Stimulated activated CD8-positive, alpha-beta memory T cell treated with anti-CD3 and anti-CD28 coated beads, Interleukin-4, amount 100 ng/mL, for 1 hour (primary cell): ENCODE results near the gene SNX25.
"Not testable (repeated sequence)": the region's sequence is repeated elsewhere in the genome, so short reads cannot be mapped to it uniquely, and the experiment has no call there.

Source experiments
- DNase-seq, 2 donors: peaks; one replicate each; pipeline ENCODE4 v3.0.0-alpha.2; 2020; ENCODE audit warnings: low read depth in 2 of 2, low spot score in 1 of 2

Gene SNX25

DNA sequence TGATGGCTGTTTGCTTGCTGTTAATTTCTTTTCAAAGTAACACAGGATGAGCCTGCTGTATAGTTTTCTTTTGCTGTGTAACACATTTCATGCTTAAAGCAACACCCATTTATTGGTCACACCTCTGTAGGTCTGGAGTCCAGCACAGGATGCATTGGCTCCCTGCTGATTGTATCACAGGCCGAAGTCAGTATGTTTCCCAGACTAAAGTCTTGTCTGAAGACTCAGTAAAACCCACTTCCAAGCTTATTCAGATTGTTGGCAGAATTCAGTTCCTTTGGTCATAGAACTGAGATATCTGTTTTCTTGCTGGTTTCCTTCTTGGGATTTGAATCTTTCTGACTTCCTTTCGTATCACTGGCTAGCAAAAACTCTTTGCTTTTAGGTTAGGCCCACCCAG lies 132.0 kb downstream of the SNX25 start:
- DNase-seq: no peak

DNA sequence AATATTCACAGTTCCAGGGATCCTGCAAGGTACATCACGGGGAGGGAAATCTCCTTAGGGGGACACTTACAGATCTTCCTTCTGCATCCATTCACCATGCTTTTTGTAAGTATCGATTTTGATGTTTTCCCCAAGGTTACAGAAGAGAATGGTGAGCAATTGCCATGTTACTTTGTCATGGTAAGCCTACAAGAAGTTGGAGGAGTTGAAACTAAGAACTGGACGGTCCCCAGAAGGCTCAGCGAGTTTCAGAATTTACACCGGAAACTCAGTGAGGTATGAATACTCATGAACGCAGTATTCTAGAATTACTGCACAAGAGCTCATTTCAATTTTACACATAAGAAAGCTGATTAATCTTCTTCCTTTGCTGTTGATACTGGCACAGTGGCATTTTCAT lies 132.4 kb downstream of the SNX25 start:
- DNase-seq: no peak

GRCh38 chr4:185343726-185344581 lies 134.6 kb downstream of the SNX25 start:
- DNase-seq: no peak

- DNase-seq: no peak
Observed at GRCh38 chr4:185344743-185345538, 135.5 kb downstream of the SNX25 start.

DNA sequence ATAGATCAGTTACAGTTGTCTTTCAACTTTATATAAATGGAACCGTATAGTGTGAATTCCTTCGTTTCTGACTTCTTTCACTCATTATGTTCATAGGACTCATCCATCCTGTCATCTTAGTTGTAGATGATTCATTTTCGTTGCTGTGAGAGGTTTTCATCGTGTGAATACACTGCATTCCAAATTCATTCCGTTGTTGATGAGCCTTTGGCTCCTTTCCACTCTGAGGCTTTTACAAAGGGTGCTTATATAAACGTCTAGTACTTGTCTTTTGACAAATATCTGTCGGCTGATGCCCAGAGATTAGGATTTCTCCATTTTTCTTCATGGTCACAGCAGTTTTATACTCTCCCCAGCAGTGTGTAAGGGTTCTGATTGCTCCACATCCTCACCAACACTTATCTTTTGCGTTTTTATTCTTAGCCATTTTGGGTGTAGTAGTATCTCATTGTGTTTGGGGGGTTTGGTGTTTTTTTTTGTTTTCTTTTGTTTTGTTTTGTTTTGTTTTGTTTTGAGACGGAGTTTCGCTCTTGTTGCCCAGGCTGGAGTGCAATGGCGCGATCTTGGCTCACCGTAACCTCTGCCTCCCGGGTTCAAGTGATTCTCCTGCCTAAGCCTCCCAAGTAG lies 137.7 kb downstream of the SNX25 start:
- no peak for DNase-seq

GRCh38 chr4:185351691-185352090 lies 142.3 kb downstream of the SNX25 start:
- DNase-seq: no peak

- DNase-seq: no peak
Observed at GRCh38 chr4:185352202-185352601, 142.8 kb downstream of the SNX25 start.

DNA sequence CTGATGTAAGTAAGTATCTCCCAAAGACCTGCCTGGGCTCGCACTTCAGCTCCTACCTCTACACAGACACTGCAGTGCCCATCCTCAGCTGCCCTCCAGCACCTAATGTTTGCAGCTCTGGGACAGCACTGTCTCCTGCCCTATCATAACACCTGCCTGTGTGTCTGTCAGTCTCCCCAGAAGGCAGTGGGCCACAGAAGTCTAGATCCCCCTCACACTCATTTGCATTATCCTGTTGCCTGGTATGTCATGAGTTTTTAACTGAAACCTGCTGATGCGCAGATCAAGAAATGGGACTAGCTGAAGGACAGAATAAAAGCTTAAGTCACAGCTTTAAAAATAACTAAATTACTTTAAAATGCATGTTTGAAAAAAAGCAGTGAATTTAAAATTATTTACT lies 143.3 kb downstream of the SNX25 start:
- DNase-seq: no peak

DNA sequence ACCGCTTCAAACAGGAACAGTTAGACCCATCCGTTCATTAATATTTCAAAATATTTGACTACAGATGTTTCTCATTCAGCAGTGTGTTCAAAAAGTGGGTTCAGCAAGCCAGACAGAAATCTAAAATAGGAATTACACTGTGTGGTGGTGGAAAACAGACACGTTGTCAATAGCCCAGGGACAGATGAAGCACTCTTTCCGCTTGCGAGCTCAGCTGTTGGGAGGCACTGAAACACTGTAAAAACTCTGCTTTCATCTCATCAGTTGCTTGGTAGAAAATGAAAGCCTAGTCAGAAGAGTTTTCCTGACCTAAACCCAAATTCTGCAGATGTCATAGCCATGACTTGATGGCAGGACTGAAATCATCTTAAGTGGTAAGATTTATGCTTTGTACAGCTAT lies 147.8 kb downstream of the SNX25 start:
- DNase-seq: no peak

GRCh38 chr4:185357733-185358440 lies 148.5 kb downstream of the SNX25 start:
- DNase-seq: no peak

- no peak for DNase-seq
Observed at GRCh38 chr4:185358514-185358913, 149.1 kb downstream of the SNX25 start.

DNA sequence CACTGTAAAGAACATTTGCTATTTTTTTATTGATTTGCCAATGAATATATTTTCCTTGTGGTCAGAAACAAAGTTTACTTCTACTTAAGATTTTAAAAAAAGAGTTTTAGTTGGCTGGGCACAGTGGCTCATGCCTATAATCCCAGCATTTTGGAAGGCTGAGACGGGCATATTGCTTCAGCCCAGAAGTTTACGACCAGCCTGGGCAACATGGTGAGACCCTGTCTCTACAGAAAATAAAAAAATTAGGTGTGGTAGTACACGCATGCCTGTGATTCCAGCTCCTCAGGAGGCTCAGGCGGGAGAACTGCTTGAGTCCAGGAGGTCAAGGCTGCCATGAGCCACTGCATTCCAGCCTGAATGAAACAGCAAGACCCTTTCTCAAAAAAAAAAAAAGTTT lies 149.6 kb downstream of the SNX25 start:
- DNase-seq: no peak

GRCh38 chr4:185359767-185360446 lies 150.5 kb downstream of the SNX25 start:
- DNase-seq: no peak

DNA sequence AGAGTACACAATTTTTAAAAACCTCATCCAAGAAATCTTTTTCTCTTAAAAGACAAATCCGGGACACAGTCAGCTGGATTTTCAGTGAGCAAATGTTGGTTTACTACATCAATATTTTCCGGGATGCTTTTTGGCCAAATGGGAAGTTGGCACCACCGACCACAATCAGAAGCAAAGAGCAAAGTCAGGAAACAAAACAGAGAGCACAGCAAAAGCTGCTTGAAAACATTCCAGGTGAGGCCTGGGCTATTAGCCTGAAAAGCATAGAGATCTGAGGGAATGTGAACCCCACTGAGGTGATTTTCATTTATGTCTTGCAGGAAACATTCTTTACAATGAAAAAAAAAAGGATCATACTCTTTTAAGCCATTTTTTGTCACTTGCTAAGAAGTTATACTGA lies 152.5 kb downstream of the SNX25 start:
- no peak for DNase-seq

DNA sequence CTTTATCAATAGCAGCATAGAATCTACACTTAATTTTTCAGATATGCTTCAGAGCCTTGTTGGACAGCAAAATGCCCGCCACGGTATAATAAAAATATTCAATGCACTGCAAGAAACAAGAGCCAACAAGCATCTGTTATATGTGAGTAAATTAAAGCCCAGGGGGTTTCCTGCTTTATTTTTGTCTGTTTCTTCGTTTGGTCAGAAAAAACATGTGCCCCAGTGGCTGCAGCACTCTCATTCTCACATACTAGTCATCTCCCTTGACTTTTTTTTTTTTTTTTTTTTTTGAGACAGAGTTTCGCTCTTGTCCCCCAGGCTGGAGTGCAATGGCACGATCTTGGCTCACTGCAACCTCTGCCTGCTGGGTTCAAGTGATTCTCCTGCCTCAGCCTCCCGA lies 153.2 kb downstream of the SNX25 start:
- not testable (repeated sequence) for DNase-seq

- DNase-seq: no peak
Observed at GRCh38 chr4:185363251-185363650, 153.9 kb downstream of the SNX25 start.

- DNase-seq: no peak
Observed at GRCh38 chr4:185364886-185365285, 155.5 kb downstream of the SNX25 start.

DNA sequence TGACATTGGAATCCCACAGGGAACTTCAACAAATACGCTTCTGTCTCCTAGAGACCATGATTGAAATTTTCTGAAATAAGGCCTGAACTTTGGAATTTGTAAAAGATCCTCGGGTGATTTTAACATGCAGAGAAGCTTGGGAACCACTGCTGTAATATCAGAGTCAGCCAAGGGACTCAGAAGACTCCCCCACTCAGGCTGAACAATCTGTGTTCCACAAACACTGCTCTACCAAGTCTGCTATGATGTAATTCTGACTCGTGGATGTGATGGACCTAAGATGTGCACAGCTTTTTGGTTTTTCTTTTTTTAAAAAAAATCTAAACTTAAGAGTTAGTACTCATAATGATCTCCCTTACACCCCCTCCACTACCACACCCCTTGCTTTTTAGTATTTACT lies 160.3 kb downstream of the SNX25 start:
- DNase-seq: no peak

- no peak for DNase-seq
Observed at GRCh38 chr4:185370268-185370949, 161.0 kb downstream of the SNX25 start.

DNA sequence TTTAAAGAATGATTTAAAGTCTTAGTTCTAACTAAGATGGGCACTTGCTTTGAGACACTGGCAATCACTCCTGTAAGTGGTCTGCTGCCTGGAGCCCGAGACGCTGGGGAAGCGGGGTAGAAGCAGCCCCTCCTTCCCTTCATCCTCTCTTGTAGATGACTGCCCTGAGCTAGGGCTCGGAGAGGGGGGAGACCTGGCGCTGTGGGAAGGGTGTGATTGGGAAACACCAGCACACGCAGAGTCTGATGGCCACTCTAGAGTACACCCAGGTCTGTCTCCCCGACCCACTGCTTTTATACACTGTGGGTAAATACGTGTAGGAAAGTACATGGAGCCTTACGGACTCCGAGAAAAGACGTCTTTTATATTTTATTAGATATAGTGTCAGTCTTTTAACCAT lies 162.3 kb downstream of the SNX25 start:
- DNase-seq: no peak
